Measurements from ENCODE around the gene MYLK4.

MYLK4 gene

DNA sequence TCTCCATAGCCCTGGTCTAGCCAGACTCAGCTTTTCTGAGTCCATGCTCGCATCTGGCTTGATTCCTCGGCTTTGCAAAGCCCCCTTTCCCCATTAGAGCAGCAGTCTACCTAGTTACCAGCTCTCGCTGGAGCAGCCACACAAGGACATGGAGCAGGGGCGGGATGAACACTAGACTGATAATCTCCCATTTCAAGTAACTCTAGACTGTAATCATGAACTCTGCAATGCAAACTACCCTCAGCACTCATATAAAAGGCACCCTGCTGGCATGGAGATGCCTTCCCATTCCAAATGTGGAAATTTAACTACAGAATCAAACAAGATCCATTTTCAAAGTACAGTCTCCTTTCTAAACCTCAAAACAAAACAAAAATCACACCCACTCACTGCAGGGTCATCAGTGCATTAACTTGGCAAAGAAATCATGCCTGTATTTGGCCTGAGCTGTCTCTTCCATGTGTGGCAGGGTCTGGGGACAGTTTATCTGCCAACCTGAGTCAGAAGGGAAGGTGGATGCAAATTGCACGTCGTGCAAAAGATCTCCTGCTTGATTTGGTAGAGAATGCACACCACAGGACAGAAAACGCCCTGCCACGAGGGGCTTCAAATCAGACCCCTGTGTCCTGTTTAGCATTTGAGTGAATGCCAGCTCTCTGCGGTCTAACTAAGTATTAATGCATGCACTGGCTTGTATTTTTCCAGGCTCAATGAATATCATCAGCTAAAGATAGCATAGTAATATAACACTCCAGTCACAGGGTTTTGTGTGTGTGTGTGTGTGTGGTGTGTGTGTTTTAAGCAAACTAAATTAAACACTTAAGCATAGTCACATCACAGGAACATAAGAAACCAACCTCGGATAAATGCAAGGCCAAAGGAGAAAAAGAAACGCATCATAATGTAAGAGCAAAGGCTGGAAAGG lies 85.3 kb downstream of the MYLK4 start:
- Histone ChIP-seq H3K4me1 (no peaks in the 10 kb centered on the region), H3K36me3 (no peaks in the 10 kb centered on the region), H3K27me3 (no peaks in the 10 kb centered on the region), H3K9me3 (no peaks in the 10 kb centered on the region), H3K4me3 (ENCODE audit: low read depth, low read length) (no peak overlapping the region)
- TF ChIP-seq CTCF (IDR thresholded peaks at IDR 0.05; ENCODE audit: low read depth, low read length) = no peak
- DNase-seq = no peak

DNA sequence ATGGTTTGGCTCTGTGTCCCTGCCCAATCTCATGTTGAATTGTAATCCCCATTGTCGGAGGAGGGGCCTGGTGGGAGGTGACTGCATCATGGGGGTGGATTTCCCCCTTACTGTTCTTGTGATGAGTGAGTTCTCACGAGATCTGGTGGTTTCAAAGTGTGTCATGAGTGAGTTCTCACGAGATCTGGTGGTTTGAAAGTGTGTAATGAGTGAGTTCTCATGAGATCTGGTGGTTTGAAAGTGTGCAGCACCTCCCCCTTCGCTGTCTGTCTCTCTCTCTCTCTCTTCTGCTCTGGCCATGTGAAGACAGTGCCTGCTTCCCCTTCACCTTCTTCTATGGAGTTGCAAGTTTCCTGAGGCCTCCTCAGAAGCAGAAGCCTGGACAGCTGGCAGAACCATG lies 87.6 kb downstream of the MYLK4 start:
- Histone ChIP-seq H3K4me3 (ENCODE audit: low read depth, low read length) (no peak overlapping the region), H3K4me1 (no peaks in the 10 kb centered on the region), H3K27me3 (no peaks in the 10 kb centered on the region), H3K9me3 (no peaks in the 10 kb centered on the region), H3K36me3 (no peaks in the 10 kb centered on the region)
- DNase-seq = no peak
- TF ChIP-seq CTCF (IDR thresholded peaks at IDR 0.05; ENCODE audit: low read depth, low read length) = no peak

- Histone ChIP-seq H3K9me3 (no peaks in the 10 kb centered on the region), H3K27me3 (peaks cover 2% of the 10 kb centered on the region; the same call in 1 of the 2 replicates), H3K36me3 (no peaks in the 10 kb centered on the region), H3K4me1 (no peaks in the 10 kb centered on the region), H3K4me3 (ENCODE audit: low read depth, low read length) (no peak overlapping the region)
- no peak for TF ChIP-seq CTCF (IDR thresholded peaks at IDR 0.05; ENCODE audit: low read depth, low read length)
- DNase-seq = no peak
These were observed 89.1 kb downstream of the MYLK4 start for GRCh38 chr6:2661651-2662050.

DNA sequence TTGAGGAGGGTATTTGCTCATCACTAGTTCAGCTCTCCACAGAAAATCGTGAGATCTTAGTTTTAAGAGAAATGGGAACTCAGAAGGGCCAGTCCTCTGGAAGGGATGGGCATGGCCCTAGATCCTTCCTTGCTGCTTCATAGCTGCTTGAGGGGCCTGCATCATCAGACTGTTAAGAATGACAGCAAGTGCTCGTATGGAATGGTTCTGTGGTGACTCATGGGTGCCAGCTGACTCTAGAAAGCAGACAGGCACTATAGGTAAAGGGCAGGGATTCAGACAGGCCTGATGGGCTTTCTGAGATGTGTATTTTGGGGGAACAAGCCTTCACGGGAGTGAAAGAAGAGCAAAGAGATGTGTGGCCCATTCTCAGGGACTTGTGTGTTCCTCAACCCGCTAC lies 90.8 kb downstream of the MYLK4 start:
- no peak for DNase-seq

DNA sequence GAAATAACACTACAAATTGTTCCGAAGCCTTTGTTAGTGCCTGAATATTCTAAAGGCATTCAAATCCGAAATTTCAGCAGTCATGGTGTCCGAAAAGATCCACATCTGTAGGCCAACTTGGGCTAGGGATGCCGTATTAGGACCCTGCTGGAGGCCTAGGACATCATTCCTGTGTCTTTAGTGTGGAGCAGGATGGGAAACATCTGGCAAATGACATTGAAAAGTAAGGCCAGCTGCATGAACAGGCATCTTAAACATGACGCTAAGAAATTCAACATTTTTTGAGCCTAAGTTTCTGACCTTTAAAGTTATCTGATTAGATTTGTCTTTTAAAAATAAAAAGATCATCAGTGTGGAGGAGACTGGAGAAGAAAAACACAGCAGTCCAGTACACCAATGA lies 91.3 kb downstream of the MYLK4 start:
- Histone ChIP-seq H3K9me3 (no peaks in the 10 kb centered on the region), H3K36me3 (no peaks in the 10 kb centered on the region), H3K4me3 (ENCODE audit: low read depth, low read length) (no peak overlapping the region), H3K27me3 (peaks cover 4% of the 10 kb centered on the region), H3K4me1 (no peaks in the 10 kb centered on the region)
- DNase-seq = no peak
- TF ChIP-seq CTCF (IDR thresholded peaks at IDR 0.05; ENCODE audit: low read depth, low read length) = no peak

More for the DNA sequence above, 90.8 kb downstream of the MYLK4 start:
- H3K4me3 ChIP-seq (ENCODE audit: low read depth, low read length) = no peak overlapping the region
- H3K27me3 ChIP-seq = peaks cover 4% of the 10 kb centered on the region
- no peaks in the 10 kb centered on the region for H3K36me3 ChIP-seq
- H3K4me1 ChIP-seq = no peaks in the 10 kb centered on the region
- no peaks in the 10 kb centered on the region for H3K9me3 ChIP-seq
- TF ChIP-seq CTCF (IDR thresholded peaks at IDR 0.05; ENCODE audit: low read depth, low read length) = no peak

DNA sequence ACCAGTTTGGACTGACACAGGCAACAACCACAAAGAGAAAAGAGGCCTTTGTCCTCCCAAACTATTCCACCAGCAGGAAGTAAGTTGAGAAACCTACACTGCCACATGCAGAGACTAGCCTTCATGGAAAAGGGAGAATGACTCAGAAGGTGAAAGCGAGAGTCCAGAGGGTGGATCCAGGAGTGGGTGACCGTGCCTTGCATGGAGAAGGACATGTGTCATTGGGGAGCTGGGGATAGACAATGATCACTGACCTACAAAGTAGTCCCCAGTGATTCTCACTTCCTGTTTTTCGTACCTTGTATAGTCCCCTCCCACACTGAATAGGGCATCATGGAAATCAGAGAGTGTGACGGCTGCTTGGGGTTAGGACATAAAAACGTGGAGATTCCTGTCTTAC lies 91.9 kb downstream of the MYLK4 start:
- Histone ChIP-seq H3K4me1 (no peaks in the 10 kb centered on the region), H3K4me3 (ENCODE audit: low read depth, low read length) (no peak overlapping the region), H3K9me3 (no peaks in the 10 kb centered on the region), H3K27me3 (peaks cover 4% of the 10 kb centered on the region), H3K36me3 (no peaks in the 10 kb centered on the region)
- no peak for TF ChIP-seq CTCF (IDR thresholded peaks at IDR 0.05; ENCODE audit: low read depth, low read length)
- no peak for DNase-seq

Measured in BE2C (cell line).